Endothelial cell of umbilical vein (primary cell): ENCODE measurements around the gene JAML. TPM values are rescaled to one million over a fixed set of nuclear protein-coding genes. Genes with fewer than 3 reads are reported as not detected.

Source experiments
- BruUV-seq: library from RNA; stranded (reverse); fragments of 400-500 nt; replicated peaks from 2 replicates; lab custom pipeline; 2021; lab: Mats Ljungman, UMichigan
- CTCF ChIA-PET: fragments of 300-600, 350-600 bp; sonication (Branson Sonifier 250); formaldehyde crosslinking; loops from one replicate; lab custom pipeline; 2021; ENCODE audit warnings: antibody characterized with exemption, inconsistent platforms; lab: Charles Lee
- POLR2A ChIA-PET: fragments of 300-600, 350-600 bp; sonication (Branson Sonifier 250); formaldehyde crosslinking; loops from one replicate; lab custom pipeline; 2021; ENCODE audit warnings: antibody characterized with exemption, inconsistent platforms; lab: Charles Lee
- DNase-seq: peaks from one replicate; pipeline ENCODE4 v3.0.0-alpha.2; 2011; ENCODE audit warnings: low read depth, low spot score
- FAIRE-seq: peaks from 2 replicates; lab custom pipeline; 2011; peaks lifted over from hg19 to GRCh38; lab: Jason Lieb, UNC
- H2AFZ ChIP-seq: 2 replicates; pipeline ENCODE4 v1.6.0; 2012; ENCODE audit warnings: low read depth, low read length, control low read depth, inconsistent platforms
- H3K27ac ChIP-seq: 2 replicates; pipeline ENCODE4 v1.5.1; 2011; ENCODE audit warnings: low read depth, mild to moderate bottlenecking, control low read depth, low read length, moderate library complexity; ENCODE audit not compliant: insufficient read depth
- H3K27me3 ChIP-seq, 2 experiments: 2 replicates each; pipeline versions ENCODE4 v1.6.0 to v1.6.1; 2011; ENCODE audit warnings: low read length in 2 of 2, mixed read lengths in 1 of 2; ENCODE audit not compliant: control insufficient read depth in 2 of 2, insufficient read depth in 2 of 2
- H3K36me3 ChIP-seq, 2 experiments: 2 replicates in 1 of 2; 3 replicates in 1 of 2; pipeline ENCODE4 v1.5.1; 2011; ENCODE audit warnings: low read length in 2 of 2, mild to moderate bottlenecking in 1 of 2, moderate library complexity in 1 of 2; ENCODE audit not compliant: control insufficient read depth in 2 of 2, insufficient read depth in 2 of 2; ENCODE audit errors: extremely low read depth in 1 of 2
- H3K4me1 ChIP-seq: 3 replicates; pipeline ENCODE4 v1.5.1; 2011; ENCODE audit warnings: mild to moderate bottlenecking, low read length; ENCODE audit not compliant: control insufficient read depth, insufficient read depth; ENCODE audit errors: extremely low read depth
- H3K4me2 ChIP-seq: 2 replicates; pipeline ENCODE4 v1.6.1; 2011; ENCODE audit warnings: low read length, control low read depth, mixed read lengths; ENCODE audit not compliant: insufficient read depth
- H3K4me3 ChIP-seq, 3 experiments: fragments of 200-600 bp in 1 of 3; sonication (generic), shearing (Covaris generic) in 1 of 3; replicated peaks in 1 of 3; 2 replicates each; pipeline ENCODE4 v1.5.1; 2011 to 2016; ENCODE audit warnings: control low read depth in 3 of 3, low read length in 3 of 3, mild to moderate bottlenecking in 2 of 3, inconsistent platforms in 1 of 3, low read depth in 1 of 3, moderate library complexity in 1 of 3; ENCODE audit not compliant: insufficient read depth in 1 of 3
- H3K79me2 ChIP-seq: 2 replicates; pipeline ENCODE4 v1.6.0; 2012; ENCODE audit warnings: low read length, inconsistent platforms; ENCODE audit not compliant: control insufficient read depth, insufficient read depth
- H3K9ac ChIP-seq: replicated peaks from 2 replicates; pipeline ENCODE3; 2011; ENCODE audit warnings: low read length, control low read depth; ENCODE audit not compliant: insufficient read depth; ENCODE audit errors: extremely low read depth
- H3K9me1 ChIP-seq: replicated peaks from 3 replicates; pipeline ENCODE4 v1.6.0; 2011; ENCODE audit warnings: mild to moderate bottlenecking, low read length; ENCODE audit not compliant: control insufficient read depth, insufficient read depth; ENCODE audit errors: extremely low read depth
- H3K9me3 ChIP-seq: replicated peaks from 2 replicates; pipeline ENCODE4 v1.5.1; 2012; ENCODE audit warnings: low read length, inconsistent platforms; ENCODE audit not compliant: control insufficient read depth, insufficient read depth
- H4K20me1 ChIP-seq: replicated peaks from 2 replicates; pipeline ENCODE3; 2011; ENCODE audit warnings: mild to moderate bottlenecking, low read length; ENCODE audit not compliant: control insufficient read depth, insufficient read depth; ENCODE audit errors: extremely low read depth
- CTCF ChIP-seq, 2 donors: IDR thresholded peaks; 1 replicate in 1 of 2; 2 replicates in 1 of 2; pipeline ENCODE4 v1.5.1; 2011; ENCODE audit warnings: low read length in 2 of 2, mild to moderate bottlenecking in 2 of 2, moderate library complexity in 2 of 2, control low read depth in 1 of 2, inconsistent platforms in 1 of 2, low read depth in 1 of 2; ENCODE audit not compliant: insufficient read depth in 1 of 2; ENCODE audit errors: extremely low read depth in 1 of 2
- EZH2 ChIP-seq: IDR thresholded peaks from 2 replicates; pipeline ENCODE4 v1.6.1; 2012; ENCODE audit warnings: borderline replicate concordance, low read depth, mild to moderate bottlenecking, moderate library complexity, low read length, inconsistent platforms; ENCODE audit not compliant: severe bottlenecking
- FOS ChIP-seq: IDR thresholded peaks from 2 replicates; pipeline ENCODE4 v1.6.1; 2011; ENCODE audit warnings: mild to moderate bottlenecking, low read length, moderate library complexity, borderline replicate concordance; ENCODE audit not compliant: insufficient read depth
- GATA2 ChIP-seq: IDR thresholded peaks from 2 replicates; pipeline ENCODE4 v1.7.0; 2011; ENCODE audit warnings: low read depth, mild to moderate bottlenecking, moderate library complexity, mixed read lengths, low read length; ENCODE audit not compliant: insufficient read length, insufficient read depth
- JUN ChIP-seq: IDR thresholded peaks from 2 replicates; pipeline ENCODE4 v1.6.1; 2011; ENCODE audit warnings: borderline replicate concordance, low read depth; ENCODE audit not compliant: insufficient read length, insufficient read depth
- MYC ChIP-seq: IDR thresholded peaks from one replicate; pipeline ENCODE4 v1.6.1; 2011; ENCODE audit warnings: mild to moderate bottlenecking, low read depth, low read length
- POLR2A ChIP-seq: IDR thresholded peaks from 2 replicates; pipeline ENCODE4 v1.6.1; 2012; ENCODE audit warnings: low read depth, mild to moderate bottlenecking, control low read depth, low read length
- POLR2AphosphoS5 ChIP-seq: IDR thresholded peaks from 2 replicates; pipeline ENCODE4 v1.6.1; 2012; ENCODE audit warnings: low read depth, mild to moderate bottlenecking, control low read depth, low read length, moderate library complexity; ENCODE audit not compliant: insufficient read depth
- dilution Hi-C: fragments of 300-500 bp; cut with MboI; formaldehyde crosslinking; loops from one replicate; pipeline ENCODE4 v1.15.0; 2019; ENCODE audit warnings: low sequenced_read_pairs; ENCODE audit not compliant: extremely low pct_ligation_motif_present
- intact Hi-C: fragments of 100-400 bp; cut with micrococcal nuclease; formaldehyde crosslinking; loops from one replicate; pipeline ENCODE4 v1.10.0; 2022
- polyA plus RNA-seq, 4 experiments: library from polyadenylated mRNA; depleted of rRNA in 3 of 4; stranded (reverse) in 3 of 4; unstranded in 1 of 4; fragments of >200 nt; gene quantifications; 2 replicates each; pipeline versions ENCODE4 v1.2.1 to v1.2.3, GENCODE V29; 2011 to 2012; ENCODE audit warnings: missing spikeins in 1 of 4
- total RNA-seq: library from RNA; stranded (reverse); gene quantifications from 2 replicates; pipeline ENCODE4 v1.2.3, GENCODE V29; 2021
- TF ChIP-seq, protein P1 (sequence below): IDR thresholded peaks from 2 replicates; pipeline ENCODE4 v1.6.1; 2011; ENCODE audit not compliant: insufficient read depth, insufficient read length

JAML gene
- total and polyA plus RNA-seq, 2 donors (not counting 3 experiments of a cell fraction or from before 2014, with no cell fraction given), result 0.04 to 0.35 TPM

DNA sequence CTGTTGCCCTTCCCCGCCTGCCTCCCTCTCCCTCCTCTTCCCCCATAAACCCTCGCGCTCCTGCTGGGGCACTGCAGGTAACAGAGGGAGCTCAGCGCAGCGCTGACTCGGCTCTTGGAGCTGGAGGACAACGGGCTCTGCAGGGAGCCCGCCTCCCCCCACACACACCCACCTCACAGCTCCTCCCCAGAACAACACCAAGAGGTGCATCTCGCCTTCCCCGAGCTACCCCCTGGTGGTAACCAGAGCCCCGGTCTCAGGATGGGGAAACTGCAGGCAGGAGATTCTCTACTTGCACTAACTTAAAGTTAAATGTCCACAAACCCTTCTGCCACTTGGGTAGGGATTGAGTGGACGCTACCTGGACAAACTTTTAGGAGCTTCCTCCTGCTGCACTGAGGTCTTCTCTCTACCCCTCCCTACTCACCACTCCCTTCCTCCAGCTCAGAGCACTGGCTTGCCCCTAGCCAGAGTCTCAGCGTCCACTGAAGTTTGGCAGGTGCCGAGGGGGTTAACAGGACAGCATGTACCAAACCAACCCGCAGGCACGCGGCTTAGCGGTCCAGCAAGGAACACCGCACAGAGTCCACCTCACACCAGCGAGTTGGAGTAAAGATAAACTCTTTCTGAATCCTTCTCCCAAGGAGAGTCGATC lies 68.2 kb downstream of the JAML start:
- ChIA-PET POLR2A (no interaction called here), CTCF (interaction anchor here (0.9 to 6.8 kb wide), 3 partner anchors 10 to 25 kb away, joined by 3 to 66 read pairs (median 5); no protein-coding TSS in a partner anchor)
- Histone ChIP-seq H3K4me2 (no peak overlapping the region), H3K79me2 (no peaks in the 10 kb centered on the region), H3K36me3 (no peaks in the 10 kb centered on the region), H3K4me1 (peaks cover 3% of the 10 kb centered on the region), H4K20me1 (no peaks in the 10 kb centered on the region), H3K27me3 (peaks cover 71 to 75% of the 10 kb centered on the region in 2 experiments), H3K9ac (no peak overlapping the region), H3K9me1 (no peaks in the 10 kb centered on the region), H3K27ac (no peak overlapping the region), H3K4me3 (no peak overlapping the region), H2AFZ (no peak overlapping the region), H3K9me3 (no peaks in the 10 kb centered on the region)
- DNase-seq (no peak), FAIRE-seq (no peak)
- intact Hi-C loops (no loop called here), dilution Hi-C loops (no loop called here)
- no peak for TF ChIP-seq MYC
- TF ChIP-seq, protein P1, sequence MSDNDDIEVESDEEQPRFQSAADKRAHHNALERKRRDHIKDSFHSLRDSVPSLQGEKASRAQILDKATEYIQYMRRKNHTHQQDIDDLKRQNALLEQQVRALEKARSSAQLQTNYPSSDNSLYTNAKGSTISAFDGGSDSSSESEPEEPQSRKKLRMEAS, result no peak
- TF ChIP-seq CTCF (IDR thresholded peaks at IDR 0.05; ENCODE audit: extremely low read depth in 1 of 2, insufficient read depth in 1 of 2, low read depth in 1 of 2, low read length in 2 of 2), result no peak
- no peak for TF ChIP-seq EZH2
- no peak for TF ChIP-seq GATA2
- no peak for TF ChIP-seq POLR2A
- TF ChIP-seq POLR2AphosphoS5, result no peak
- no peak for TF ChIP-seq JUN
- TF ChIP-seq FOS, result no peak
- no TSS peak for BruUV-seq
